Non-pigmented ciliary epithelial cell (primary cell): ENCODE measurements around the gene SLC2A1.
A peak's percentile ranks its signal among the peaks of the same experiment; 100 is the strongest.
"Not testable (repeated sequence)": the region's sequence is repeated elsewhere in the genome, so short reads cannot be mapped to it uniquely, and the experiment has no call there.

ENCODE experiments used
- DNase-seq: peaks from one replicate; pipeline ENCODE4 v3.0.0-alpha.2; 2010; ENCODE audit warnings: low read depth

SLC2A1 gene

DNA sequence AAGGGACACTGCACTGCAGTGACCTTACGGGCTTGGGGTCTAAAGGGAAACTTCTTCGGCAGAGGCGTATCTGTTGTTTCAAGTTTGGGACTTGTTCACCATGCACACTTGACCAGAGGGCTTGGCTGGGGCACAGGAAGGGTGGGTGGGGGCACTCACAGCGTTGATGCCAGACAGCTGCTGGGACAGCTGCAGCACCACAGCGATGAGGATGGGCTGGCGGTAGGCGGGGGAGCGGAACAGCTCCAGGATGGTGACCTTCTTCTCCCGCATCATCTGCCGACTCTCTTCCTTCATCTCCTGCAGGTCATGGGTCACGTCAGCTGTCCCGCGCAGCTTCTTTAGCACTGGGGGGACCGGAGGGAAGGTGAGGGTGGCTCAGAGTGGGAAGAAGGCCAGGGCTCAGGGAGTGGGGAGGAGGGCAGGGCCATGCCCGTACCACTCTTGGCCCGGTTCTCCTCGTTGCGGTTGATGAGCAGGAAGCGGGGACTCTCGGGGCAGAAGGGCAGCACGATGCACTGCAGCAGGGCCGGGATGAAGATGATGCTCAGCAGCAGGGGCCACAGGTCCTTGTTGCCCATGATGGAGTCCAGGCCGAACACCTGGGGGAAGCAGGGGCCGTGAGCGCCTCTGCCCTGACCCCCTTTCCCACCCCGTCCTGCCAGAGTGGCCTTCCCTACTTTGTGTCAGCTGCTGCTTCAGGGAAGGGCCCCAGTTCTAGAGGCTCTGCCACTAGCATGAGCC, 29.1 kb downstream of the SLC2A1 start:
- DNase-seq: no peak

DNA sequence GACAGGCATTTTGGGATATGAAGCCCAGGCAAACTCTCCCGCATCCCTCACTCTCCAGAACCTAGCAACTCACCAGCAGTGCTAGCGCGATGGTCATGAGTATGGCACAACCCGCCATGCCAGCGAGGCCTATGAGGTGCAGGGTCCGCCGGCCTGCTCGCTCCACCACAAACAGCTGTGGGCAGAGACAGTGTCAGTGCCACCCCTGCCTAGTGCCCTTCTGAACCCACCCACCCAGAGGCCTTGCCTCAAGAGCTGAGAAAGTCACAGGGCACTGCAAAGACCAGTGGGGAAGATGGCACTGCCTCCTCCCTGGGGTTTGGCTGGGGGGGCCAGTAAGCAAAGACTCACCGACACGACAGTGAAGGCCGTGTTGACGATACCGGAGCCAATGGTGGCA, 29.8 kb downstream of the SLC2A1 start:
- no peak for DNase-seq

DNA sequence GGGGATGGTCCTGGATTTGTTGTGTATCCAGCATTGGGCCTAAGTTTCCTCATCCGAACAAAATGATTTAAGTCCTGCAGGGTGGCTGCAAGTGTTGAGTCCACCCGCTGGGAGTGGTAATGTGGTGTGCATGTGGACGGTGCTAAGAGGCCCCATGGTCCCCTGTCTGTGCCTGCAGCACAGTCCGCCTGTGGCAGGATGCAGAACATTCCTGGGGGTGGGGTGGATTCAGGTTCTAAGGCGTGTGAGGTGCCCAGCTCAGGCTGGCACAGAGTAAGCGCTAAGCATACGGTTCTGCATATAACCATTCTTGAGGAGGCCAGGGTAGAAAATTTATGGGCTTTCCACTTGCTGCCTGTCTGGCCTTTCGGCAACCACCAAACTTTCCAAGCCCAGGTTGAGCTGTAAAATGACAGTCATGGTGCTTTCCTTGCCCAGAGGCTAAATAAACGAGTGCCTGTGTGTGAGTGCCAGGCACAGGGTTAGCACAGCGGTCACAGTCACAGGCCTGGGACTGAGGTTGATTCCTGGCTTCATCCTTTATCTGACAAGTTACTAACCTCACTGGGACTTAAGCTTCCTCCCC, 30.7 kb downstream of the SLC2A1 start:
- no peak for DNase-seq

DNA sequence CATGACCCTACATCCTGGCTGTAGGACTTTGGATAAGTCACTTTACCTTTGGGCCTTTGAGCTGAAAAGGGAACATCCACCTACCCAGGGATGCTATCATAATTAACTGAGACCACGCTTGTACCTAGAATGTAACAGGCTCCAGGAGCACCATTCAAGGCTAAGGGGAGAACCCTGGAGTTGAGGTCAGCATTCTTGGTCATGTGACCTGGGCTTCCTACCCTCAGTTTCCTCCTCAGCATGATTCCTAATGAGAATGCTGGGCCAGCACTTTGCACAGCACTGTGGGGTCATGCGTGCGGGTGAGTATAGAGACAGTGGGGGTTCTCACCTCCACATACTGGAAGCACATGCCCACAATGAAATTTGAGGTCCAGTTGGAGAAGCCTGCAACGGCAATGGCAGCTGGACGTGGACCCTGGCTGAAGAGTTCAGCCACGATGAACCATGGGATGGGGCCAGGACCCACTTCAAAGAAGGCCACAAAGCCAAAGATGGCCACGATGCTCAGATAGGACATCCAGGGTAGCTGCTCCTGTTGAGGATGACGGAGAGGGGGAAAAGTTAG, 31.3 kb downstream of the SLC2A1 start:
- DNase-seq: no peak

DNA sequence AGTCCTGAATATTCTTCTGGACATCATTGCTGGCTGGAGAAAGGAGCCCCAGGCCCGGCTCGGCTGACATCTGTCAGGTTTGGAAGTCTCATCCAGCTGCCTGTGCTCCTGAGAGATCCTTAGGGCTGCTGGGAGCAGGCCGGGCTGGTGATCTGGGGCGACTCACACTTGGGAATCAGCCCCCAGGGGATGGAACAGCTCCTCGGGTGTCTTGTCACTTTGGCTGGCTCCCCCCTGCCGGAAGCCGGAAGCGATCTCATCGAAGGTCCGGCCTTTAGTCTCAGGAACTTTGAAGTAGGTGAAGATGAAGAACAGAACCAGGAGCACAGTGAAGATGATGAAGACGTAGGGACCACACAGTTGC, 31.8 kb downstream of the SLC2A1 start:
- no peak for DNase-seq

DNA sequence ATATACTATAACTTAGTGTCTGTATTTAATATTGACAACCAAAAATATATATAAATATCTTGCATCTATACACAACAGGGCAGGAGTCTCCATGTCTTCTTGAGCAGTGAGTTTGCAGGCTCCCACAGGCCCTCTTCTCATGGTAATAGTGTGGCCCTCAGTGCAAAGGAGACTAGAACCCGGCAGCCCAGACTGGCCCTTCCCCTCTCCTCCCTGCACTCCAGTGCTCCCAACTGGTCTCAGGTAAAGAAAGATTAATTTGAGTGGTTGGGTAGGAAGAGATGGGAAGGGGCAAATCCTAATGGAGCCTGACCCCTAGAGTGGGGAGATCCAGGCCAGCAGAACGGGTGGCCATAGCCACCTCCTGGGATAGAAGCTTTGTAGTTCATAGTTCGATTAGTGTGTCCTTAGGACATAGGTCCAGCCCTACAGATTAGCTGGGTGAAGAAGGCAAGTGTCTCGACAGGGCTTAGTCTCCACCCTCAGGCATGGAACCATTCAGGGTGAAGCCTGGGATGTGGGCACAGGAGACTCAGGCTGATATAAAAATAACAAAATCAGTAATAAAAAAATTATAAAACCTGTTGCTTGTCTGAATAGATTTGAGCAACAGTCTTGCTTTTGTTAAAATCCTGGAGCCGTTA, 32.3 kb downstream of the SLC2A1 start:
- DNase-seq: no peak

DNA sequence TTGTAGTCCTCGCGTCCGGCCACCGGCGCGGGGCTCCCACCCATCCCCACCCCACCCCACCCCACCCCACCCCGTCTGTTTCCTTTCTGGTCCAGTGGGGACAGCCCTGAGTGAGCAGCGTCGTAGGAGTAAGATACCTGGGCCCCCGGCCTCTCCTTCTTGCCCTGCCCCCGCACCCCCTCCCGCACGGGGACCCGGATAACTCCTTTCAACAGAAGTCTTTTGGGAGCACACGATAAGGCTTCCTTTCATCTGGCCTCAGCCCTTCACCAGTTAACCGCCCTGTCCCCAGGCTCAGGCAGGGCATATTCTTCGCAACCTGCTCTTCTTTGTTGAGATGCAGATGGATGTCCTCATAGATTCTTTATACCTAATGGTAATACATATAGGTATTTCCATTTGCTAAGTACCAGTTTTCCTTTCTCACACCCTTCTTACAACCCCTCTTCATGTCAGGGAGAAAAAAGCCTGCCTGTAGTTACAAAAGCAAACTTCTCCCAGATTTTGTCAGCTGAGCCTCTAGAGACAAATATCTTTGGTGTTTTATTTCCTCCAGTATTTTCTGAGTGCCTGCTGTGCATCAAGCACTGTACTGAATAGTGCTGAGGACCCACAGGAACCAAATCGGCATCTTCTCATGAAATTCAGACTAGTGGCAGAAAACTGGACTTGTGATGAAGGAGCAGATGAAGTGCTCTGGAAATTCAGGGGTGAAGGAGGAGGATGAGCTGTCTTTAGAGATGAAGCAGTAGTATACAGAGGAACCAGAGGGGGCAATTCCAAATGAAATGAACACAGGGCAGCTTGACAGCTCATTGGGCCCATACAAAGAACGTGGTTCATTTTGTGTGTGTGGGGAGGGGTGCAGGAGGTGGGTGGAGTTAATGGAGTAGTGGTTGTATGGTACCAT, 33.6 kb downstream of the SLC2A1 start:
- no peak for DNase-seq

DNA sequence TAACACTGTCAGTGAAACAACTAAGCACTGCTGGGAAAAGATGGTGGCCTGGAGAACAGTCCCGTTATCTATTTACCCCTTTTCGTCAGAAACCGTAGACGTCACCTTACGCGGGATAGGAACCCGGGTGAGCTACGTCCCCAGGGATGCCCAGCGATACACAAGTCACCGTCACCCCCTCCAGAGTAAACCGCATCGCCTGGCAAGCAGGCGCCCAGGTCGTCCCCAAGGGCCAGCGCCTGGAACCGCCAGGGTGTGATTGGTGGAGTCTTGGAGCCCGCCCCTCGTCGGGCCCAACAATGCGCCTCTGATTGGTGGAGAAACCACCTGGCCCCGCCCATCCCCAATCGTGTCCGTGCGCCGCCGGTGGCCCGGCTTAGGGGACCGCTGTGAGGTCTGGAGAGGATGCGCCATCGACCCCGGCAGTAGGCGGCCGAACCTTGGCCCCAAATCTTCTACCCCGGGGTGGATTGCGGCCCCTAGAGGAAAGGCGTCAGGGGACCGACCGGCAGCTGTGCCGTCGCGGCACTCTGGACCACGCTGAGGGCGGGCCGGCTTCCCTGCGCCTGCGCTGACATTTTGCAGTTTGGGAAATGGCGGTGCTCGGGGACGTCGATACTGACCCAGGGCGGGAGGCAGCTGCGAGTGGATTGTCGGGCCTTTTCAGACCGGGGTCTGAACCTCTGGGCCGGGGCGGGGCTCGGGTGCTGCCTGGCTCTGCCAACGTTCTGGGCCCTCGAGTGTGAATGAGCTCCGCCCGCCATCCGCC, 34.4 kb downstream of the SLC2A1 start:
- no peak for DNase-seq

DNA sequence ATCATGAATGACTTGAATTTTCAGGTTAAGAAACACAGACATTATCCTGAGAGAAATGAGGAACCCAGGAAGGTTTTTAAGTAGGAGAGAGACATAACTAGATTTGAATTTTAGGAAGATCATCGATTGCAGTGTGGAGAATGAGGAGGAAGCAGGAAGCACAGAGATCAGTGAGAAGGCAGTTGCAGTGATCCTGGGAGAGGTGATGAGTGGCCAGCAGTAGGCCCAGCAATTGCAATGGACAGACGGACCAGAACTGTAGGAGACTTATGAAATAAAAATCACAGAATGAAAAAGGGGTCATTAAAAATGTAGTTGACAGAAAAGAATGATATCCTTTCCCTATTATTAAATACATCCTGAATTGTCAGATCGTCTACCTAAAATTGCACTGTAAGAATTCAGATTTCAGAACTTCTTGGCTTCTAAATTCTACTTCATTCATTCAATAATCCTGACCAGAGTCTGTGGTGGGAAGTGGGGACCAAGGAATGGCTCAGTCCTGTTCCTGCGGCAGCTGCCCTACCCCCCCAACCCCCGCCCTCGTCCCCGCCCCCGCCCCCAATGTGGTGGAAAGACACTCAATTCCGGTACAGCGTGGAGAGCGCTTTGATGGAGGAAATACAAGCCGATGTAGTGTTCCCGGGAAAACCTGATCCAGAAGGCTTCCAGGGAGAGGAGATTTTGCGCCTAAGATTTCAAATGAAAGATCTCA, 35.1 kb downstream of the SLC2A1 start:
- no peak for DNase-seq

DNA sequence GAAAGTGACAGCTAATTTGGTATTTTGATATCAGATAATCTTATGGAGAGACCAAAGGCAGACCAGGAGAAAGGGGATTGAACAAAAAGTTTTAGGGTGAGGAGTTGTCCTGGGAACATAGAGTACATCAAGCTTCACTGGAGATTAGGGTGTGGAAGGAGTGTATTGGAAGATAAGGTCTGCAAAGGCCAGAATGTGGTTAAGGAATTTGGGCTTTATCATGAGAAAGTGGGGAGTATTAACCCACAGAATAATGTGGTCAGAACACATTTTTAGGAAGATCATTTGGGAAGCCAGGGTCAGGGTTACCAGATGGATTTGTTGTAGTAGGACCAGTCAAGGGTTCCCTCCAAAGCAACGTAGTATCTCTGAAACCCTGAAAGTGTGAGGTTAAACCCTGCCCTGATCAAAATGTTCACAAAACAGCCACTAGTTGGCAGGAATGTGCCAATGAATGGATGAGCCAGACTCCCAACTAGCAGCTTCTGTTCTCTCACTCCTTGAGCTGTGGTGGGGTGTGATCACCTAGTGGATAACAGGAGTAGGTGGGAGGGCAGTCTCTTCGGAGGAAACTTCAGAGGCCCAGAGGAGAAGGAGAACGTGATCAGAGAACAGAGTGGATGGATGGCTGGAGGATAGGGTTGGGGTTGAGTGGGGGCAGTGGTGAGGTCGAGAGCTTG, 35.8 kb downstream of the SLC2A1 start:
- DNase-seq: no peak

DNA sequence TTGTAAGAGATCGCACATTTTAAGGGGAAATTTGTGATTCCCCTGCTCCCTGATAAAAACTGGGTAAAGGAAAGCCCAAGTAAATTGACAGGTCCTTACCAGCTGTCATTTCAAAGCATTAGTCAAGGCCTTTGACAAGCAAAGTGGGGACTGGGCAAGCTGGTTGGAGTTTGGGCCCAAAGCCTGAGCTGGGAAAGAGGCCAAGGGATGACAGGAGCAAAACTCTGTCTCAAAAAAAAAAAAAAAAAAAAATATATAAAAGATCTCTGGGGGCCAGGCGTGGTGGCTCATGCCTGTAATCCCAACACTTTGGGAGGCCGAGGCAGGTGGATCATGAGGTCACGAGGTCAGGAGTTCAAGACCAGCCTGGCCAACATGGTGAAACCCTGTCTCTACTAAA, 36.9 kb downstream of the SLC2A1 start:
- no peak for DNase-seq

DNA sequence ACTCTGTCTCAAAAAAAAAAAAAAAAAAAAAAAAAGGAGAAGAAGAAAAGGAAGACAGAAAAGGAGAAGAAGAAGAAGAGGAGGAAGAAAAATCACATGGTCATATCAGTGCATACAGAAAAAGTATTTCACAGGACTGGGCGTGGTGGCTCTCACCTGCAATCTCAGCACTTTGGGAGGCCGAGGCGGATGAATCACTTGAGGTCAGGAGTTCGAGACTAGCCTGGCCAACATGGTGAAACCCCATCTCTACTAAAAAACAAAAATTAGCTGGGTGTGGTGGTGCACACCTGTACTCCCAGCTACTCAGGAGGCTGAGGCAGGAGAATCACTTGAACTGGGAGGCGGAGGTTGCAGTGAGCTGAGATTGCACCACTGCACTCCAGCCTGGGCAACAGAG, 39.0 kb downstream of the SLC2A1 start:
- not testable (repeated sequence) for DNase-seq

DNA sequence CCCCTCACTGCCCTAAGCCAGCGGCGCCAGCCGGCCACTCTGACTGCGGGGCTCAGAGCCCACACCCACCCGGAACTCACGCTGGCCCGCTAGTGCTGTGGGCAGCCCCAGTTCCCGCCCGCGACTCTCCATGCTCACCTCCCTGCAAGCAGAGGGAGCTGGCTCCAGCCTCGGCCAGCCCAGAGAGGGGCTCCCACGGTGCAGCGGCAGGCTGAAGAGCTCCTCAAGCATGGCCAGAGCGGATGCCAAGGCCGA, 41.5 kb downstream of the SLC2A1 start:
- DNase-seq: no peak

DNA sequence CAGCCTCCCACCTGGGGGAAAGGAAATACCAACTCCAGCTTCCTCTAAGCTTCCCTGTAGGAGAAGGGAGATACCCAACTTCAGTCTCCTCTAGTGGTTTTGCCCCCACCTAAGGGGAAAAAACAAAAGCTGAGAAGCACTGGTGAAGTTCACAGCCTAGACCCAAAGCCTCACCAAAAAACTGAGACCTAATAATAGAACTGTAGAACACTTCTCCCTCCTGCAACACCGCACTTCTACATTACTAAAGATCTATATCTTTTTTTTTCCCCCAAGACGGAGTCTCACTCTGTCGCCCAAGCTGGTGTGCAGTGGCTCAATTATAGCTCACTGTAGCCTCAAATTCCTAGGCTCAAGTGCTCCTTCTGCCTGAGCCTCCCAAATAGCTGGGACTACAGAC, 43.2 kb downstream of the SLC2A1 start:
- DNase-seq: no peak

DNA sequence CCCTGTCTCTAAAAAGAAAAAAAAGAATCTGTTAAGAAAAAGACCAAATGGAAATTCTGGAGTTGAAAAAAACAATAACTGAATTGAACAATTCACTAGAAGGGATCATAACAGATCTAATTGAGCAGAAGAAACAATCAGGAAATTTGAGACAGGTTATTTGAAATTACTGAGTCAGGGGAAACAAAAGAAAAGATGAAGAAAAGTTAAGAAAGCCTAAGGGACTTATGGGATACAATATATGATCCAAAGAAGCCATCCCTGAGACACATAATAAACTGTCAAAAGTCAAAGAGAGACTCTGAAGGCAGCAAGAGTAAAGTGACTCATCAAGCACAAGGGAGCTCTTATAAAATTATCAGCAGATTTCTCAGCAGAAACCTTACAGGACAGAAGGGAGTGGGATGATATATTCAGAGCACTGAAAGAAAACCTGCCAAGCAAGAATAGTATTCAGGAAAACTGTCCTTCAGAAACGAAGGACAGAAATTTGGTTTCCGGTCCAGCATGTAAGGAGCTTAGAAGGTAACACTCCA, 44.5 kb downstream of the SLC2A1 start:
- DNase-seq: no peak

DNA sequence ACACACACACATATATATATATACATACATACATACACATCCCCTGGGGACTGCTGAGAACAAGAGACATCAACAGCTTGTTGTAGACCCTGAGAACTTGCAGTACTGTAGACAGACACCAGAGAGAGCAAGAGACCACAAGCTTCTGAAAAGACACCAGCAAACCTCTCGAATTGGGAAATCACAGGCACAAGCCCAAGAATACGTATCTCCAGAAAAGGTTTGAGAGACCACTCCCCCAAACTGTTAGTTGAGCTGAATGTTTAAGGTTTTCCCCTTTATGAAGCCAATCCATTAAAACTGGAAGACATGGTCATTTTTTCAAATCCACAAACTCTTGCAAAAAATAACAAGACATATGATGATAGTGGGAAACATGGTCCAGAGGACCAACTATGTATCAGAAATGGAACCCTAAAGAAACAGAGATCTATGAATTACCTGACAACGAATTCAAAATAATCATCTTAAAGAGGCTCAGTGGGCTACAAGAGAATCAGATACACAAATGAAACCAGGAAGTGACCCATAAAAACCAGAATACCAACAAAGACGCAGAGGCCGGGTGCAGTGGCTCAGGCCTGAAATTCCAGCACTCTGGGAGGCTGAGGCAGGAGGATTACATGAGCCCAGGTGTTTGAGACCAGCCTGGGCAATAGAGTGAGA, 45.1 kb downstream of the SLC2A1 start:
- DNase-seq: peak; percentile 64

DNA sequence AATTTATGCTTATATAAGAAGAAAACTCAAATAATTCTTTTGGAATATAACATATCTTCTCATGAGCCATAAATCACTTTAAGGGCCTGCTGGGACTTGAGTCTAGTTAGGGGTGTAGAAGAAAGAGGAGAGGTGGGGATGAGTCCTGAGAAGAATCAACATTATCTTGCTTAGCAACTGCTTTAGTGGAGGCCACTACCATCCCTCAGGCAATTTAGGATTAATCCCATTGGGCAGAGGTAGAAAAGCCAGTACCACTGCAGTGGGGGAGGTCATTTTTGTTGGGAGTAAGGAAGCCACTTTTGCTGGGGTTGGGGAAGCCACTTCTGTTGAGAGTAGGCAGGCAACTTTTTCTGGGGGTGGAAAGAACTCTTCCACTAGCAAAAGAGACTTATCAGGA, 47.7 kb downstream of the SLC2A1 start:
- no peak for DNase-seq

DNA sequence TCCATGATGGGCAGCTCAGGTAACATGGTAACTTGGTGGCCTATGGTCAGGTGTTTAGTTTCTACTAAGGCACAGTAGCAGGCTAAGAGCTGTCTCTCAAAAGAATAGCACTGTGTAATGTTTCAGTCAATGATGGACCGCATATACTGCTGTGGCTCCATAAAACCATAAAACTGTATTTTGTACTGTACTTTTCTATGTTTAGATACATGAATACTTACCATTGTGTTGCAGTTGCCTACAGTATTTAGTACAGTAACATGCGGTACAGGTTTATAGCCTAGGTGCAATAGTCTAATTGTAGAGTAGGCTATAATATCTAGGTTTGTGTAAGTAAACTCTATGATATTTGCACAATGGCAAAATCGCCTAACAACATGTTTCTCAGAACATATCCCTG, 50.6 kb downstream of the SLC2A1 start:
- no peak for DNase-seq

DNA sequence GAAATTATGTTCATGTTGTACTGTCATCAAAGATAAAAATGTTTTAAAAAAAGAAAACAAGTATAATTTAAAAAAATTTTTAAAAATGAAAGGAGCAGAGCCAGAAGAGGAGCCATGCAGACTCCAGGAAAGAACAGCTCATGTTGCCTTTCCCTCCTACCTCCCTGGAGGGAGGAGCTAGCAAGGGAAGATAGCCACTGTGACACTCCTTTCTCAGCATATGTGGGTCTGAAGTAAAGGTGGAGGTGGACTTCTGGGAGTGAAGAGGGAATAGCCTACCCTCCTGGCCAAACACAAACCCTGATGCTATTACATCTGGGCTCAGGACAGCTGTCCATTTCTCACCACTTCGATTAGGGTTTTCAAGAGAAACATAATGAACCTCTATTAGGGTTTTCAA, 54.2 kb downstream of the SLC2A1 start:
- DNase-seq: no peak

DNA sequence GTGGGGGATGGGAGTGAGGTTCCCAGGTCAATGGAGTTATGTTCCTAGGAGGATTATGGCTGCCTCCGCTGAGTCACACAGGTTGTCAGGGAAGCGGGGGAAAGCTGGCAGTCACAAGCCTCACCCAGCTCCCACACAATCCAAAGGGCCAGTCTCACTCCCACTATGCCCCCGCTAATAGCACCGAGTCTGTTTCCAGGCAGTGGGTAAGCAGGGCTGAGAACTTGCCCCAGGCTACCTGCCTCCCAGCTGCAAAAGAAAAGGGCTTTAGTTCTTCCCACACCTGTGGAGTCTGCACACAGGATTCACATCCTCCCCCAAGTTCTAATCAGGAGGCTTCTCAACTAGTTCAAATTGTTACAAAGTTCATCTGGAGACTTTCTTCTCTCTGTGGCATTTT, 58.7 kb downstream of the SLC2A1 start:
- not testable (repeated sequence) for DNase-seq
